GM18511 (cell line): ENCODE measurements around the gene FGF12.
A peak's percentile ranks its signal among the peaks of the same experiment; 100 is the strongest.

Experiments used
- ATAC-seq: cut with Tn5 transposase; IDR thresholded peaks from one replicate; pipeline ENCODE4 v1.9.1; 2021; ENCODE audit warnings: mild to moderate bottlenecking, moderate library complexity; ENCODE audit not compliant: unreplicated experiment

FGF12 gene

GRCh38 chr3:192514081-192514753, 213.1 kb downstream of the FGF12 start:
- ATAC-seq: no peak

GRCh38 chr3:192505731-192506130, 221.6 kb downstream of the FGF12 start:
- no peak for ATAC-seq

GRCh38 chr3:192501401-192501800, 225.9 kb downstream of the FGF12 start:
- no peak for ATAC-seq

GRCh38 chr3:192496905-192497587, 230.3 kb downstream of the FGF12 start:
- no peak for ATAC-seq

GRCh38 chr3:192494174-192494573, 233.2 kb downstream of the FGF12 start:
- peak; percentile 84 for ATAC-seq

- ATAC-seq: no peak
Measured at GRCh38 chr3:192490720-192491119, 236.6 kb downstream of the FGF12 start.

GRCh38 chr3:192489579-192489978, 237.8 kb downstream of the FGF12 start:
- no peak for ATAC-seq

GRCh38 chr3:192487033-192487432, 240.3 kb downstream of the FGF12 start:
- no peak for ATAC-seq

GRCh38 chr3:192482809-192483208, 244.5 kb downstream of the FGF12 start:
- no peak for ATAC-seq

GRCh38 chr3:192482391-192482790, 244.9 kb downstream of the FGF12 start:
- ATAC-seq: no peak

GRCh38 chr3:192481638-192482037, 245.7 kb downstream of the FGF12 start:
- no peak for ATAC-seq

GRCh38 chr3:192467230-192468140, 259.9 kb downstream of the FGF12 start:
- peak; percentile 95 for ATAC-seq

GRCh38 chr3:192449036-192449435, 278.3 kb downstream of the FGF12 start:
- no peak for ATAC-seq

GRCh38 chr3:192445770-192446644, 281.3 kb downstream of the FGF12 start:
- ATAC-seq: no peak

- ATAC-seq: no peak
Measured at GRCh38 chr3:192444791-192445106, 282.6 kb downstream of the FGF12 start.

- peak; percentile 96 for ATAC-seq
Measured at GRCh38 chr3:192444096-192444790, 283.1 kb downstream of the FGF12 start.

GRCh38 chr3:192435241-192435640, 292.1 kb downstream of the FGF12 start:
- ATAC-seq: no peak

GRCh38 chr3:192434186-192434585, 293.2 kb downstream of the FGF12 start:
- ATAC-seq: no peak

GRCh38 chr3:192433704-192434103, 293.6 kb downstream of the FGF12 start:
- ATAC-seq: peak; percentile 76

- ATAC-seq: no peak
Measured at GRCh38 chr3:192422997-192423342, 304.4 kb downstream of the FGF12 start.
